ENCODE data around the gene SPAG4.

GRCh38 chr20:35641743-35642142, 26.1 kb downstream of the SPAG4 start:
- no peak for TF ChIP-seq CTCF (IDR thresholded peaks at IDR 0.05; ENCODE audit: low read depth, low read length, poor library complexity, severe bottlenecking)
- TF ChIP-seq EZH2phosphoT487 (IDR thresholded peaks at IDR 0.05; ENCODE audit: borderline replicate concordance, low read length) = no peak
